BE2C (cell line): ENCODE measurements around the gene DNAJB11.

ENCODE experiments used
- DNase-seq: peaks from one replicate; pipeline ENCODE4 v3.0.0-alpha.2; 2020
- H3K27me3 ChIP-seq: fragments of 250-450 bp; sonication (Bioruptor Pico); 2 replicates; pipeline ENCODE4 v1.5.1; 2020; ENCODE audit warnings: mild to moderate bottlenecking
- H3K36me3 ChIP-seq: fragments of 250-450 bp; sonication (Bioruptor Pico); 2 replicates; pipeline ENCODE4 v1.5.1; 2020; ENCODE audit warnings: mild to moderate bottlenecking
- H3K4me1 ChIP-seq: fragments of 250-450 bp; sonication (Bioruptor Pico); 2 replicates; pipeline ENCODE4 v1.5.1; 2020
- H3K4me3 ChIP-seq: 2 replicates; pipeline ENCODE4 v1.5.1; 2011; ENCODE audit warnings: low read depth, low read length
- H3K9me3 ChIP-seq: fragments of 250-450 bp; sonication (Bioruptor Pico); 2 replicates; pipeline ENCODE4 v1.5.1; 2020
- CTCF ChIP-seq: IDR thresholded peaks from 2 replicates; pipeline ENCODE4 v1.5.1; 2012; ENCODE audit warnings: mild to moderate bottlenecking, low read depth, low read length

The DNAJB11 gene

GRCh38 chr3:186589856-186590579 lies 19.5 kb downstream of the DNAJB11 start:
- H3K27me3 ChIP-seq = no peaks in the 10 kb centered on the region
- H3K36me3 ChIP-seq = peaks cover 12% of the 10 kb centered on the region
- no peaks in the 10 kb centered on the region for H3K9me3 ChIP-seq
- no peak for TF ChIP-seq CTCF
- H3K4me1 ChIP-seq = no peaks in the 10 kb centered on the region
- no peak for DNase-seq
- no peak overlapping the region for H3K4me3 ChIP-seq

- Histone ChIP-seq H3K4me3 (no peak overlapping the region), H3K4me1 (no peaks in the 10 kb centered on the region), H3K27me3 (no peaks in the 10 kb centered on the region), H3K9me3 (no peaks in the 10 kb centered on the region), H3K36me3 (peaks cover 5% of the 10 kb centered on the region)
- TF ChIP-seq CTCF = no peak
- DNase-seq = no peak
Observed at GRCh38 chr3:186590580-186591295, 20.2 kb downstream of the DNAJB11 start.

- TF ChIP-seq CTCF = no peak
- no peaks in the 10 kb centered on the region for H3K4me1 ChIP-seq
- H3K9me3 ChIP-seq = no peaks in the 10 kb centered on the region
- no peaks in the 10 kb centered on the region for H3K36me3 ChIP-seq
- DNase-seq = no peak
- no peaks in the 10 kb centered on the region for H3K27me3 ChIP-seq
- H3K4me3 ChIP-seq = no peak overlapping the region
Observed at GRCh38 chr3:186592682-186593081, 22.2 kb downstream of the DNAJB11 start.

GRCh38 chr3:186593862-186594261 lies 23.3 kb downstream of the DNAJB11 start:
- no peak overlapping the region for H3K4me3 ChIP-seq
- no peaks in the 10 kb centered on the region for H3K36me3 ChIP-seq
- DNase-seq = no peak
- H3K27me3 ChIP-seq = no peaks in the 10 kb centered on the region
- H3K4me1 ChIP-seq = no peaks in the 10 kb centered on the region
- TF ChIP-seq CTCF = no peak
- no peaks in the 10 kb centered on the region for H3K9me3 ChIP-seq

GRCh38 chr3:186594591-186595113 lies 24.1 kb downstream of the DNAJB11 start:
- Histone ChIP-seq H3K4me1 (no peaks in the 10 kb centered on the region), H3K9me3 (no peaks in the 10 kb centered on the region), H3K4me3 (no peak overlapping the region), H3K27me3 (no peaks in the 10 kb centered on the region), H3K36me3 (no peaks in the 10 kb centered on the region)
- TF ChIP-seq CTCF = no peak
- no peak for DNase-seq
